GM10847 (cell line): ENCODE results near the gene FANCL.

Source experiments
- POLR2A ChIP-seq: IDR thresholded peaks from 2 replicates; pipeline ENCODE4 v1.6.1; 2011; ENCODE audit not compliant: insufficient read length; ENCODE audit errors: extremely low read depth

The FANCL gene

GRCh38 chr2:58140508-58141072, 100.5 kb downstream of the FANCL start:
- no peak for TF ChIP-seq POLR2A

GRCh38 chr2:58138396-58139030, 102.6 kb downstream of the FANCL start:
- no peak for TF ChIP-seq POLR2A

GRCh38 chr2:58137856-58138255, 103.3 kb downstream of the FANCL start:
- TF ChIP-seq POLR2A = no peak

- no peak for TF ChIP-seq POLR2A
Observed at GRCh38 chr2:58137221-58137620, 103.9 kb downstream of the FANCL start.

GRCh38 chr2:58135861-58136260, 105.3 kb downstream of the FANCL start:
- no peak for TF ChIP-seq POLR2A

- no peak for TF ChIP-seq POLR2A
Observed at GRCh38 chr2:58133395-58133794, 107.7 kb downstream of the FANCL start.

- TF ChIP-seq POLR2A = no peak
Observed at GRCh38 chr2:58131191-58132011, 109.7 kb downstream of the FANCL start.

- TF ChIP-seq POLR2A = no peak
Observed at GRCh38 chr2:58130238-58130637, 110.9 kb downstream of the FANCL start.

GRCh38 chr2:58127111-58127510, 114.0 kb downstream of the FANCL start:
- TF ChIP-seq POLR2A = no peak

GRCh38 chr2:58122540-58122939, 118.6 kb downstream of the FANCL start:
- no peak for TF ChIP-seq POLR2A

GRCh38 chr2:58122040-58122439, 119.1 kb downstream of the FANCL start:
- no peak for TF ChIP-seq POLR2A

GRCh38 chr2:58120626-58121229, 120.4 kb downstream of the FANCL start:
- TF ChIP-seq POLR2A = no peak

GRCh38 chr2:58110765-58111164, 130.4 kb downstream of the FANCL start:
- TF ChIP-seq POLR2A = no peak

GRCh38 chr2:58109481-58109880, 131.6 kb downstream of the FANCL start:
- TF ChIP-seq POLR2A = no peak
